Fibroblast of skin of left biceps (primary cell): ENCODE data around the gene FFAR2.

Experiments used
- DNase-seq, 2 experiments: peaks; one replicate each; pipeline ENCODE4 v3.0.0-alpha.2; 2013; ENCODE audit warnings: low read depth in 2 of 2

FFAR2 gene

GRCh38 chr19:35486268-35486708, 38.2 kb downstream of the FFAR2 start:
- no peak for DNase-seq

- DNase-seq, result no peak
These were observed 39.7 kb downstream of the FFAR2 start for GRCh38 chr19:35487656-35488182.

- DNase-seq, result no peak
These were observed 40.6 kb downstream of the FFAR2 start for GRCh38 chr19:35488677-35489076.

GRCh38 chr19:35490364-35490763, 42.3 kb downstream of the FFAR2 start, which contains the start of gene KRTDAP:
KRTDAP (minus strand) TSS chr19:35490464; CDS start chr19:35490442, 22 bp downstream.
- no peak for DNase-seq

GRCh38 chr19:35491836-35492360, 43.8 kb downstream of the FFAR2 start:
- DNase-seq, result no peak

- no peak for DNase-seq
These were observed 45.9 kb downstream of the FFAR2 start for GRCh38 chr19:35493971-35494370.

GRCh38 chr19:35495107-35496064, 47.3 kb downstream of the FFAR2 start:
- DNase-seq, result peak in 1 of 2 experiments; percentile 18

- DNase-seq, result no peak
These were observed 49.3 kb downstream of the FFAR2 start for GRCh38 chr19:35497406-35497805.

GRCh38 chr19:35498220-35498619, 50.2 kb downstream of the FFAR2 start:
- DNase-seq, result no peak

GRCh38 chr19:35498984-35499527, 51.0 kb downstream of the FFAR2 start:
- DNase-seq, result no peak

- no peak for DNase-seq
These were observed 52.6 kb downstream of the FFAR2 start for GRCh38 chr19:35500611-35501010.
